IPS-NIHi7 (cell line): ENCODE measurements around the gene HMOX1.
"Not testable (repeated sequence)": the region's sequence is repeated elsewhere in the genome, so short reads cannot be mapped to it uniquely, and the experiment has no call there.

Experiments used
- DNase-seq: peaks from one replicate; pipeline ENCODE4 v3.0.0; 2012; ENCODE audit warnings: mixed read lengths; ENCODE audit errors: extremely low spot score

HMOX1 gene

GRCh38 chr22:35350539-35351503 lies 30.1 kb upstream of the HMOX1 start:
- peak; percentile 96 for DNase-seq

GRCh38 chr22:35352214-35353111 lies 28.4 kb upstream of the HMOX1 start:
- DNase-seq = peak; percentile 64

- no peak for DNase-seq
Observed at GRCh38 chr22:35353318-35353717, 27.6 kb upstream of the HMOX1 start.

- DNase-seq = no peak
Observed at GRCh38 chr22:35354068-35354467, 26.8 kb upstream of the HMOX1 start.

- no peak for DNase-seq
Observed at GRCh38 chr22:35357883-35358621, 22.8 kb upstream of the HMOX1 start.

GRCh38 chr22:35359380-35360065 lies 21.4 kb upstream of the HMOX1 start:
- DNase-seq = no peak

- no peak for DNase-seq
Observed at GRCh38 chr22:35361001-35361558, 19.8 kb upstream of the HMOX1 start.

GRCh38 chr22:35363566-35364086 lies 17.3 kb upstream of the HMOX1 start:
- no peak for DNase-seq

GRCh38 chr22:35364230-35364629 lies 16.7 kb upstream of the HMOX1 start:
- DNase-seq = not testable (repeated sequence)

GRCh38 chr22:35367331-35367886 lies 13.5 kb upstream of the HMOX1 start:
- no peak for DNase-seq

- DNase-seq = no peak
Observed at GRCh38 chr22:35368386-35368785, 12.5 kb upstream of the HMOX1 start.

- no peak for DNase-seq
Observed at GRCh38 chr22:35369996-35370395, 10.9 kb upstream of the HMOX1 start.

GRCh38 chr22:35373781-35374180 lies 7.1 kb upstream of the HMOX1 start:
- DNase-seq = no peak

GRCh38 chr22:35375031-35375430 lies 5.9 kb upstream of the HMOX1 start:
- no peak for DNase-seq

- no peak for DNase-seq
Observed at GRCh38 chr22:35375526-35375925, 5.4 kb upstream of the HMOX1 start.

- peak; percentile 91 for DNase-seq
Observed at GRCh38 chr22:35376728-35377472, 4.0 kb upstream of the HMOX1 start.

- DNase-seq = no peak
Observed at GRCh38 chr22:35377735-35378134, 3.2 kb upstream of the HMOX1 start.

- DNase-seq = no peak
Observed at GRCh38 chr22:35378621-35379020, 2.3 kb upstream of the HMOX1 start.

GRCh38 chr22:35379146-35379993 lies 1.5 kb upstream of the HMOX1 start:
- DNase-seq = no peak
